RWPE1 (cell line): ENCODE measurements around the gene MTSS2.

Experiments
- CTCF ChIA-PET: fragments of 350-600 bp; sonication (Branson Sonifier 250); formaldehyde crosslinking; extraction: SDS; loops from one replicate; lab custom pipeline; 2021; lab: Yijun Ruan, JAX
- POLR2A ChIA-PET: fragments of 400-600 bp; formaldehyde crosslinking; extraction: SDS; loops from one replicate; lab custom pipeline; 2020; ENCODE audit warnings: antibody characterized with exemption; ENCODE audit not compliant: low non-redundant PET; lab: Yijun Ruan, JAX
- DNase-seq: peaks from one replicate; pipeline ENCODE4 v3.0.0; 2012; ENCODE audit warnings: low spot score
- H3K27ac ChIP-seq: fragments of 450-650 bp; 2 replicates; pipeline ENCODE4 v1.5.1; 2017
- TF ChIP-seq, protein P1 (sequence below): fragments of 450-650 bp; conservative IDR thresholded peaks from 2 replicates; pipeline ENCODE4 v1.5.1; 2017; ENCODE audit warnings: low read depth, mild to moderate bottlenecking

The MTSS2 gene

DNA sequence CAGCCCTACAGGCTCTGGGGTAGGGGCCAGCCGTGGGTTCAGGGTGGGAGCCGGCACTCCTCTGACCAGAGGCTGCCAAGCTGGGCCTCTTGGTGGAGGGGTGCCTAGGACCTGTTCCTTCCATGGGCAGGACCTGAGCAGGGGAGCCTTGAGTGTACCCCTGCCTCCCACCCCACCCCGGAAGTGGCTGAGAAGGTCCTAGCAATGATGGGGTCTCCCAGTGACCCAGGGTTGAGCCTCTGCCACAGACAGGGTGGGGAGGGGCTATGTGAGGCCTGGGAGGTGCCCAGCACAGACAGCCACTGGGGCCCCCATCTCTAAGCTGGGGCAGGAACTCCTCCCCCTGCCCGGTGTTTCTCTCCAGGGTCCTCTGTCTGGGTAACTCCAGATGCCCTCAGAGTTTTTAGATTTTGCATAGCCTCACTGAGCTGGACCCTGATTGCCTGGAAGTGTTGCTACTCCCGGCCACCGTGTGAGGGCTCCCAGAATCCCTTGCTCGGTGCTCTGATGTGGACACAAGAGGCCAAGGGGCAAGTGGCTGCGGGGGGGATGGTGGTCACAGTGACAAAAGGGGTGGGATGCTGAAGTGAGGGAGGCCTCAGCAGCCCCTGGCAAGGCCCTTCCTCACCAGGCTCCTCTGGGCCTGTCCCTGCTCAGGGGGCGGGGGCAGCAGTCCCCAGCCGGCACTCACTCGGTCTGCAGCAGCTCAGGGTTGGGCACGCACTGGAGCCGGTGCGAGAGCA lies 6.4 kb upstream of the MTSS2 start:
- no peak for DNase-seq
- peak overlapping the region; percentile 100 for H3K27ac ChIP-seq
- POLR2A ChIA-PET, result no interaction called here
- CTCF ChIA-PET, result no interaction called here
- TF ChIP-seq, protein P1, sequence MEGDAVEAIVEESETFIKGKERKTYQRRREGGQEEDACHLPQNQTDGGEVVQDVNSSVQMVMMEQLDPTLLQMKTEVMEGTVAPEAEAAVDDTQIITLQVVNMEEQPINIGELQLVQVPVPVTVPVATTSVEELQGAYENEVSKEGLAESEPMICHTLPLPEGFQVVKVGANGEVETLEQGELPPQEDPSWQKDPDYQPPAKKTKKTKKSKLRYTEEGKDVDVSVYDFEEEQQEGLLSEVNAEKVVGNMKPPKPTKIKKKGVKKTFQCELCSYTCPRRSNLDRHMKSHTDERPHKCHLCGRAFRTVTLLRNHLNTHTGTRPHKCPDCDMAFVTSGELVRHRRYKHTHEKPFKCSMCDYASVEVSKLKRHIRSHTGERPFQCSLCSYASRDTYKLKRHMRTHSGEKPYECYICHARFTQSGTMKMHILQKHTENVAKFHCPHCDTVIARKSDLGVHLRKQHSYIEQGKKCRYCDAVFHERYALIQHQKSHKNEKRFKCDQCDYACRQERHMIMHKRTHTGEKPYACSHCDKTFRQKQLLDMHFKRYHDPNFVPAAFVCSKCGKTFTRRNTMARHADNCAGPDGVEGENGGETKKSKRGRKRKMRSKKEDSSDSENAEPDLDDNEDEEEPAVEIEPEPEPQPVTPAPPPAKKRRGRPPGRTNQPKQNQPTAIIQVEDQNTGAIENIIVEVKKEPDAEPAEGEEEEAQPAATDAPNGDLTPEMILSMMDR, result no peak

DNA sequence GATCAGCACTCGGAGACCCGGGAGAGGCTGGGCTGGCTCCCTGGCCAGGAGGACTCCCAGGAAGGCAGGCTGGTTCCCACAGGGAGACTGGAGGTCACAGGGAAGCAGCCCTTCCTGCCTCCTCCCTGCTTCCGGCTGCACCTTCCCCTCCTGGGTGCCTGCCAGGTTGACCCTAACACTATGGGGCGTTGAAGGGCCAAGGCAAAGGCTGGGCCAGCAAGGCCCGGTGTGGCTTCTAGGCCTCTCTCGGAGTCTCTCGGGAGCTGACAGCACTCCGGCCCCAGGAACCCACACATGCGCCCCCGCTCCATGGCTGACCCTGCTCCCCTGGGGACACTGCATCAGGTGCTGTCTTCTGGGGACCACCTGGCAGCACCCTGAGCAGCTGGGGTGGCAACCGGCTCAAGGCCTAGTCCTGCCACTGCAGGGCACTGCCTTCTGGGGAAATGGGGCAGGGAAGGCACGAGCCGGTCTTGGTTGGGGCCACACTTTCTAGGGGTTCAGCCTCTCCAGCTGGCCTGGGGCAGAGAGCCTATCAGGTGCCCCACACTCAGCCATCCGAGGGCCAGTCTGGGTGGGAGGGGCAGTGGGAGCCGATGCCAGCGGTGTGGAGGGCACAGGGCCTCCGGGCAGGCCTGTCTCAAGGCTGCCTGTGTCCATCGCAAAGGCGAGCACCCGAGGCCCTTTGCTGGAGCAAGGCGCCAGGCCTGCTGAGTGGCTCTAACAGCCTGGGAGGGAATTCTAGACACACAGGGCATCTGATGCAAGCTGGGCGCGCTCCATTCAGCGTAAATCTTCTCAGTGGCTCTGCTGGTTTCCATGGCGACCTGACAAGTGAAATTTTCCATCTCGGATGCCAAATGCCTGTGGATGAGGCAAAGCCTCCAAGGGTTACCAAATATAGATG lies 5.6 kb upstream of the MTSS2 start:
- peak overlapping the region; percentile 100 for H3K27ac ChIP-seq
- POLR2A ChIA-PET, result no interaction called here
- TF ChIP-seq, protein P1, result no peak
- CTCF ChIA-PET, result interaction anchor here (0.6 kb wide), 1 partner anchor 38 kb away, joined by 5 read pairs; no protein-coding TSS in a partner anchor
- no peak for DNase-seq

DNA sequence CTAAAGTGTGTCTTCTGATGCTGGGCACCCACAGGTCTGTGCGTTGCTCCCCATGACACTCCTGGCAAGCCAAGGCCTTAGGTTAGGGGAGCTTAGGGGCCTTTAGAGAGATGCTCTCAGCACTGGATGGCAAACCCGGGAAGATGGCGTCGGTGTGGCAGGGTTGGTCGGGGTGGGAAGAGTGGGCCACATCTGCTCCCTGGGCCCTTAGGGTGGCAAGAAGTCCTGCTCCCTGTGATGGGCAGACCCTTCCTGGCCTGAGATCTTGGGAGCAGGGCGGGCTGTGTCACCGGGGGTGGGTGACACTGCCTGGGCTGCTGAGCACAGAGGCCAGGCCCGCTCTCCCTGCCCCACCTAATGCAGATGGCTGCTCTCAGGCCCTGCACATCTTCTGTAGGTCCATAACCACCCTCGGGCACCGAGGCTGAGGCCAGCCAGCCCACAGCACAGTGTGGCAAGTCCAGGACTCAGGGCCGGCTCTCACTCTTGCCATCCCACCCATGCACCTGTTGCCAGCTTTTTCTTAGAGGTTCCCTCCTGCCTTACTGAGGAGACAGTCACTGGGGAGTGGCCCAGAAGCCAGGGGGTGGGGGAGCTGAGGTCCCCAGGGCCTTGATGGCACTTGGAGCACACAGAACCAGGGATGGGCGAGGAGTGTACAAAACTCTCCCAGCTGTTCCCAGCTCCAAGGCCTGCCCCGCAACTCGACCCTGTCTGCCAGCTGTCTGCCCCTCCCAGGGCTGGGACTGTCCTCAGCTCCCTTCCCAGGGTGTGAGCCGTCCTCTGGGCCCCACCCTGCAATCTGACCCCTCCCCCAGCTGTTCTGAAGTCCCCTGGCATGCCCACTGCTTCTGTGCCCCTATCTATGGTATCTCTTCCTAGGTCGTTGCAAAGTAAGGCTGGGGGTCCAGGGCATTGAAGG lies 4.4 kb upstream of the MTSS2 start:
- DNase-seq, result no peak
- ChIA-PET POLR2A (no interaction called here), CTCF (interaction anchor here (0.6 to 1.0 kb wide), 3 partner anchors 36 to 80 kb away, joined by 3 to 5 read pairs (median 3); no protein-coding TSS in a partner anchor)
- H3K27ac ChIP-seq, result peak overlapping the region; percentile 100
- TF ChIP-seq, protein P1, result no peak

DNA sequence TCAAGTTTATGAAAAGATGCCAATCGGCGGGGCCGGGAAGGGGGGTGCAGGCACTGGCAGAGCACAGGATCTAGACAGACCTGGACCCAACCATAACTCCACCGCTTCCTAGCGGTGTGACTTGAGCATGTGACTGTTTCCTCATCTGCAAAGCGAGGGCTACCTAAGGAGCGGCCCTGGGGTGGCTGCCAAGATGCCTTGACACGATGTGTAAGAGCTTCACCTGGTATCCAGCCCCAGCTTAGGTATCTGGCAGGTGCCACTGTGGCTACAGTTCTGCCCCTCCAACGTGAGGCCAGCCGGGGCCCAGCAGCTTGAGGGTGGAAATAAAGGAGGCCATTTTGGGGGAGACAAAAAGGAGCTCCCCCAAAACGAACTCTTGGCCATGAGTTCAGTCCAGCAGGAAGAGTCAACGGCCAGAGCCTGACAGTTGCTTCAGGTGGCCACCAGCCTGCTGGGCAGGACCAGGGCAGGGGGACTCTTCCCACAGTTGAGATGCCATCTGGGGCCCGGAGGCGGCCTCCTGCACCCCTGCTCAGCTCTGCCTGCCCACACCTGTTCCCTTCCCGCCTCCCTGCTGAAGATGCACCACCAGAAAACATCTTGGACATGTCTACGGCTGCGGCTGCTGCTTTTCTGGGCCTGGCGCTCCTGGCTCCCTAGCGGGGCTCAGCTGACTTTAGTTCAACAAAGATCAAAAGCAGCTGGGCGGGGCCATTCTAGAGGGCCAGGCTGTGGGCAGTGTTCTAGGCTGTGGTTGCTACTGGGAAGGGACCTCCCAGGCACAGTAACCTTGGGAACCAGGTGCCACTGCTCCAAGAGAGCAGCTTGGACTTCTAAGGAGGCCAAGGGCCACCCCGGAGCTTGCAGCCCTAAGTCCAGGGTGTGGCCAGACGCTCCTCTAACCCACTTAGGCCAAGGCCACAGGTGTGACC lies 3.4 kb upstream of the MTSS2 start:
- TF ChIP-seq, protein P1, result no peak
- CTCF ChIA-PET, result interaction anchor here (0.6 to 1.1 kb wide), 4 partner anchors 26 to 825 kb away, joined by 3 to 11 read pairs (median 4); no protein-coding TSS in a partner anchor
- POLR2A ChIA-PET, result no interaction called here
- DNase-seq, result no peak
- H3K27ac ChIP-seq, result peak overlapping the region; percentile 100

DNA sequence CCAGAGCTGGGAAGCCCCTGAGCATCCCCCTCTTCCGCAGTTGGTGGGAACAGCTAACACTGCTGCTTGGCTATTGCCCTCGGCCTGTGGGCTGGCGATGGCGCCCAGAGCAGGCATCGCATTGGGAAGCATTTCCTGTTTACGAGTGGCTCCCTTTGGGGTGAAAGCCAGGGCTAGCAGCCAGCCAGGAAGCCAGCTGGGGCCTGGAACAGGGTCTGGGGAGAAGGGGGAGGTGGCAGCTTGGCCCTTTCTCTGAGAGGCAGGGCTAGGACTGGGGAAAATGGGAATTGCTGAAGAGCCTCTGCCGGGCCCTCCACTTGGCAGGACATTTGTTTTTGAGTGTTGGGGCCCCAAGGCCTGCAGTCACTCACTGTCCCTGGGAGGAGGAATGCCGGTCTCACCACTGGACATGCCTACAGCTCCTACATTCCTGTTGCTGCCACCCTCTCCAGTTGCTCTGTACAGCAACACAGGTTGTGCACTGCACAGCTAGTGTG lies 2.4 kb upstream of the MTSS2 start:
- ChIA-PET CTCF (interaction anchor here (0.7 to 2.5 kb wide), 6 partner anchors 9 to 82 kb away, joined by 3 to 19 read pairs (median 6); no protein-coding TSS in a partner anchor), POLR2A (no interaction called here)
- DNase-seq, result no peak
- peak overlapping the region; percentile 100 for H3K27ac ChIP-seq
- TF ChIP-seq, protein P1, result no peak
